ENCODE results near the gene FBXO39. TPM values are rescaled to one million over a fixed set of nuclear protein-coding genes. Genes with fewer than 3 reads are reported as not detected.
"Not testable (repeated sequence)": the region's sequence is repeated elsewhere in the genome, so short reads cannot be mapped to it uniquely, and the experiment has no call there.

Gene FBXO39
- total and polyA plus RNA-seq, 2 of the 4 experiments (the other 2 are of a cell fraction) = not detected

GRCh38 chr17:6772016-6772415 is 4.0 kb upstream of the FBXO39 start:
- Histone ChIP-seq H4K5ac (ENCODE audit: low read depth, low read length) (no peak overlapping the region), H3K4me3 (ENCODE audit: insufficient read depth, low read depth, low read length) (no peak overlapping the region), H2AK9ac (replicated peaks; ENCODE audit: low read depth, low read length, poor library complexity) (no peak overlapping the region), H3K36me3 (ENCODE audit: control insufficient read depth, insufficient read depth, low read length) (no peaks in the 10 kb centered on the region), H2BK120ac (ENCODE audit: low read depth, low read length) (no peak overlapping the region), H2AFZ (replicated peaks; ENCODE audit: low read length, poor library complexity) (no peak overlapping the region), H3K9ac (ENCODE audit: low read depth, low read length) (no peak overlapping the region), H2BK15ac (ENCODE audit: low read depth, low read length) (no peak overlapping the region), H3K79me1 (ENCODE audit: low read depth in 1 of 2, low read length in 2 of 2) (no peaks in the 10 kb centered on the region), H4K20me1 (ENCODE audit: insufficient read depth, low read length) (no peaks in the 10 kb centered on the region), H3K14ac (replicated peaks; ENCODE audit: low read depth, low read length) (no peak overlapping the region), H3K9me3 (ENCODE audit: control insufficient read depth, insufficient read depth, low read length) (peaks cover 6% of the 10 kb centered on the region), H3K27ac (ENCODE audit: insufficient read depth, low read length) (no peak overlapping the region), H2BK5ac (ENCODE audit: low read depth, low read length, poor library complexity, severe bottlenecking) (no peak overlapping the region), H3K56ac (ENCODE audit: extremely low read depth, insufficient read depth, low read length) (no peak overlapping the region), H2AK5ac (ENCODE audit: low read depth, low read length) (no peak overlapping the region), H3K27me3 (ENCODE audit: control insufficient read depth, insufficient read depth, low read length) (peaks cover 13% of the 10 kb centered on the region), H3K4me2 (ENCODE audit: low read depth, low read length) (no peak overlapping the region), H4K91ac (ENCODE audit: insufficient read depth, low read depth, low read length) (no peak overlapping the region), H3K4ac (ENCODE audit: low read depth, low read length) (no peak overlapping the region), H3K23ac (ENCODE audit: low read depth, low read length) (no peak overlapping the region), H2BK20ac (ENCODE audit: low read depth, low read length) (no peak overlapping the region), H4K8ac (ENCODE audit: low read depth in 2 of 2, low read length in 2 of 2) (no peak overlapping the region), H3K9me1 (ENCODE audit: insufficient read depth, low read length) (no peaks in the 10 kb centered on the region), H3K4me1 (ENCODE audit: control insufficient read depth, insufficient read depth, low read length) (no peaks in the 10 kb centered on the region), H3K18ac (ENCODE audit: low read depth, low read length) (no peak overlapping the region)
- dilution Hi-C loops (cut with HindIII; ENCODE audit: low sequenced_read_pairs, unreplicated experiment) = no loop called here
- intact Hi-C loops (cut with micrococcal nuclease) = no loop called here
- ATAC-seq (ENCODE audit: low read depth) (no peak), DNase-seq (no peak)
- ChIA-PET POLR2A (ENCODE audit: unreplicated experiment) (no interaction called here), CTCF (interaction anchor here (1.1 kb wide), 1 partner anchor 106 kb away, joined by 3 read pairs; no protein-coding TSS in a partner anchor)
- WGBS, 2 experiments (ENCODE audit: extremely low coverage in 2 of 2, insufficient read length in 1 of 2) = no CpG with 5 or more reads among the region's 1 CpG
- no TSS peak for BruUV-seq (replicated peaks)
- TF ChIP-seq RFX5 (IDR thresholded peaks at IDR 0.05; ENCODE audit: low read depth, low read length) = no peak
- no peak for TF ChIP-seq ELK1 (IDR thresholded peaks at IDR 0.05; ENCODE audit: borderline replicate concordance, low read depth, low read length)
- TF ChIP-seq USF2 (IDR thresholded peaks at IDR 0.05; ENCODE audit: low read depth, low read length) = no peak
- in situ Hi-C loops (cut with MboI; ENCODE audit: low sequenced_read_pairs) = no loop called here

- dilution Hi-C loops (cut with HindIII; ENCODE audit: low sequenced_read_pairs, unreplicated experiment); H2BK15ac ChIP-seq (ENCODE audit: low read depth, low read length); H3K9ac ChIP-seq (ENCODE audit: low read depth, low read length); H3K4me3 ChIP-seq (ENCODE audit: insufficient read depth, low read depth, low read length); H3K36me3 ChIP-seq (ENCODE audit: control insufficient read depth, insufficient read depth, low read length); H3K79me1 ChIP-seq (ENCODE audit: low read depth in 1 of 2, low read length in 2 of 2); H3K4ac ChIP-seq (ENCODE audit: low read depth, low read length); H3K56ac ChIP-seq (ENCODE audit: extremely low read depth, insufficient read depth, low read length); POLR2A ChIA-PET (ENCODE audit: unreplicated experiment); intact Hi-C loops (cut with micrococcal nuclease); H4K8ac ChIP-seq (ENCODE audit: low read depth in 2 of 2, low read length in 2 of 2); ATAC-seq (ENCODE audit: low read depth); H2AK9ac ChIP-seq (replicated peaks; ENCODE audit: low read depth, low read length, poor library complexity); H2AFZ ChIP-seq (replicated peaks; ENCODE audit: low read length, poor library complexity); H4K5ac ChIP-seq (ENCODE audit: low read depth, low read length); H3K9me3 ChIP-seq (ENCODE audit: control insufficient read depth, insufficient read depth, low read length); H2BK120ac ChIP-seq (ENCODE audit: low read depth, low read length); H3K4me1 ChIP-seq (ENCODE audit: control insufficient read depth, insufficient read depth, low read length); H2BK5ac ChIP-seq (ENCODE audit: low read depth, low read length, poor library complexity, severe bottlenecking); in situ Hi-C loops (cut with MboI; ENCODE audit: low sequenced_read_pairs); H4K91ac ChIP-seq (ENCODE audit: insufficient read depth, low read depth, low read length); CTCF ChIA-PET; H3K18ac ChIP-seq (ENCODE audit: low read depth, low read length); DNase-seq; H2AK5ac ChIP-seq (ENCODE audit: low read depth, low read length); BruUV-seq (replicated peaks); H3K23ac ChIP-seq (ENCODE audit: low read depth, low read length); H2BK20ac ChIP-seq (ENCODE audit: low read depth, low read length); H4K20me1 ChIP-seq (ENCODE audit: insufficient read depth, low read length); H3K4me2 ChIP-seq (ENCODE audit: low read depth, low read length); H3K9me1 ChIP-seq (ENCODE audit: insufficient read depth, low read length); H3K14ac ChIP-seq (replicated peaks; ENCODE audit: low read depth, low read length); H3K27ac ChIP-seq (ENCODE audit: insufficient read depth, low read length): not testable (repeated sequence)
- 100% methylated on average over 1 of the region's 8 CpGs; no CpG with 5 or more reads in 1 of the 2 experiments for WGBS, 2 experiments (ENCODE audit: extremely low coverage in 2 of 2, insufficient read length in 1 of 2)
- H3K27me3 ChIP-seq (ENCODE audit: control insufficient read depth, insufficient read depth, low read length) = peaks cover 27% of the 10 kb centered on the region
These were observed 1.1 kb upstream of the FBXO39 start for GRCh38 chr17:6774906-6775305.
